Liver (tissue), 9 donors: ENCODE measurements around the gene MAPT. TPM values are rescaled to one million over a fixed set of nuclear protein-coding genes. Genes with fewer than 3 reads are reported as not detected.
A peak's percentile ranks its signal among the peaks of the same experiment; 100 is the strongest.
"Not testable (repeated sequence)": the region's sequence is repeated elsewhere in the genome, so short reads cannot be mapped to it uniquely, and the experiment has no call there.

Experiments used
- DNase-seq: peaks from one replicate; pipeline ENCODE4 v3.0.0-alpha.2; 2017; ENCODE audit warnings: low spot score
- H3K27ac ChIP-seq, 2 donors: one replicate each; pipeline ENCODE4 v1.7.0; 2013; ENCODE audit warnings: inconsistent platforms in 2 of 2, low read length in 2 of 2, control low read depth in 1 of 2, low read depth in 1 of 2, mild to moderate bottlenecking in 1 of 2
- H3K27me3 ChIP-seq, 4 donors: one replicate each; pipeline versions ENCODE4 v1.6.1 to v1.7.0; 2013; ENCODE audit warnings: low read length in 3 of 4, inconsistent platforms in 1 of 4, mild to moderate bottlenecking in 1 of 4, moderate library complexity in 1 of 4; ENCODE audit not compliant: control insufficient read depth in 4 of 4, insufficient read depth in 4 of 4
- H3K36me3 ChIP-seq, 4 donors: one replicate each; pipeline versions ENCODE4 v1.6.1 to v1.7.0; 2013; ENCODE audit warnings: low read length in 3 of 4, mild to moderate bottlenecking in 3 of 4, low read depth in 1 of 4, moderate library complexity in 1 of 4; ENCODE audit not compliant: control insufficient read depth in 4 of 4, insufficient read depth in 3 of 4
- H3K4me1 ChIP-seq, 4 donors: one replicate each; pipeline versions ENCODE4 v1.6.1 to v1.7.0; 2013; ENCODE audit warnings: low read length in 3 of 4, mild to moderate bottlenecking in 3 of 4, moderate library complexity in 1 of 4; ENCODE audit not compliant: control insufficient read depth in 4 of 4, insufficient read depth in 4 of 4
- H3K4me3 ChIP-seq, 3 donors: one replicate each; pipeline versions ENCODE4 v1.6.1 to v1.7.0; 2013; ENCODE audit warnings: low read length in 3 of 3, control low read depth in 1 of 3, low read depth in 1 of 3, mild to moderate bottlenecking in 1 of 3
- H3K9ac ChIP-seq, 2 donors: one replicate each; pipeline ENCODE4 v1.7.0; 2013; ENCODE audit warnings: low read length in 2 of 2, mild to moderate bottlenecking in 2 of 2, moderate library complexity in 2 of 2, control low read depth in 1 of 2, low read depth in 1 of 2
- H3K9me3 ChIP-seq, 4 donors: one replicate each; pipeline versions ENCODE4 v1.6.1 to v1.7.0; 2013; ENCODE audit warnings: low read length in 3 of 4; ENCODE audit not compliant: control insufficient read depth in 4 of 4
- FOXA1 ChIP-seq: IDR thresholded peaks from 2 replicates; pipeline ENCODE4 v1.6.1; 2016; ENCODE audit warnings: antibody characterized with exemption
- GABPA ChIP-seq, 2 donors: IDR thresholded peaks in 1 of 2; conservative IDR thresholded peaks in 1 of 2; 2 replicates each; pipeline ENCODE4 v1.6.1; 2016; ENCODE audit warnings: antibody characterized with exemption in 2 of 2, mild to moderate bottlenecking in 1 of 2, moderate library complexity in 1 of 2
- HNF4A ChIP-seq, 2 donors: conservative IDR thresholded peaks; 2 replicates each; pipeline ENCODE4 v1.6.1; 2016; ENCODE audit warnings: antibody characterized with exemption in 2 of 2, mild to moderate bottlenecking in 2 of 2
- MAX ChIP-seq: IDR thresholded peaks from 2 replicates; pipeline ENCODE4 v1.6.1; 2016; ENCODE audit warnings: antibody characterized with exemption
- REST ChIP-seq: IDR thresholded peaks from 2 replicates; pipeline ENCODE4 v1.6.1; 2016; ENCODE audit warnings: antibody characterized with exemption, mild to moderate bottlenecking
- RXRA ChIP-seq, 2 donors: IDR thresholded peaks; 2 replicates each; pipeline ENCODE4 v1.6.1; 2017 to 2018; ENCODE audit warnings: antibody characterized with exemption in 2 of 2, mild to moderate bottlenecking in 1 of 2
- SP1 ChIP-seq: IDR thresholded peaks from 2 replicates; pipeline ENCODE4 v1.6.1; 2018; ENCODE audit warnings: antibody characterized with exemption, mild to moderate bottlenecking
- TAF1 ChIP-seq: conservative IDR thresholded peaks from 2 replicates; pipeline ENCODE4 v1.6.1; 2016; ENCODE audit warnings: antibody characterized with exemption, mild to moderate bottlenecking
- YY1 ChIP-seq: IDR thresholded peaks from 2 replicates; pipeline ENCODE4 v1.6.1; 2016; ENCODE audit warnings: antibody characterized with exemption, mild to moderate bottlenecking
- WGBS: extraction: QIAGEN DNeasy Blood & Tissue Kit; methylation state at CpG from one replicate; pipeline ENCODE4 v1.1.7; 2013; 5-methylcytosine and 5-hydroxymethylcytosine counted together
- polyA plus RNA-seq, 2 donors: library from polyadenylated mRNA; stranded (reverse) in 1 of 2; unstranded in 1 of 2; fragments of 200-250 nt in 1 of 2; fragments of >200 nt in 1 of 2; fragmentation: Nextera tagmentation in 1 of 2; extraction: Ambion mirVana in 1 of 2; gene quantifications; one replicate each; pipeline versions ENCODE4 v1.2.1 to v1.2.3, GENCODE V29; 2013 to 2015
- total RNA-seq, 2 donors: library from RNA; depleted of rRNA; stranded (reverse); fragments of >200 nt; gene quantifications; one replicate each; pipeline ENCODE4 v1.2.3, GENCODE V29; 2014
- donor health status: healthy.
- donor health status: healthy.
- donor health status: healthy.
- donor health status: healthy.
- donor health status: healthy.

The MAPT gene
- total and polyA plus RNA-seq, 4 donors = 0.05 to 0.67 (median 0.27) TPM

- no peak for TF ChIP-seq REST
- no peak for TF ChIP-seq FOXA1
- TF ChIP-seq HNF4A (conservative IDR thresholded peaks at IDR 0.05) = peak in 1 of 2 donors; percentile 50
- TF ChIP-seq RXRA (IDR thresholded peaks at IDR 0.05) = peak in 1 of 2 donors; percentile 28
- TF ChIP-seq TAF1 = no peak
- DNase-seq = peak; percentile 39
- Histone ChIP-seq H3K36me3 (no peaks in the 10 kb centered on the region), H3K9me3 (no peaks in the 10 kb centered on the region), H3K4me1 (peaks cover 5 to 19% (median 12%) of the 10 kb centered on the region in 4 donors), H3K9ac (no peak overlapping the region), H3K27me3 (no peaks in the 10 kb centered on the region), H3K27ac (no peak overlapping the region), H3K4me3 (no peak overlapping the region)
- WGBS = 21% methylated on average over 6 of the region's 6 CpGs
Observed at GRCh38 chr17:46003907-46004748, 109.8 kb downstream of the MAPT start.

GRCh38 chr17:46006082-46006481 lies 111.7 kb downstream of the MAPT start:
- H3K4me1 ChIP-seq = peaks cover 5 to 19% (median 12%) of the 10 kb centered on the region in 4 donors

GRCh38 chr17:46007461-46007965 lies 113.2 kb downstream of the MAPT start:
- TF ChIP-seq SP1 (no peak), GABPA (IDR thresholded peaks at IDR 0.05 in 1 of 2, conservative IDR thresholded peaks at IDR 0.05 in 1 of 2) (no peak), HNF4A (conservative IDR thresholded peaks at IDR 0.05) (no peak), TAF1 (no peak), YY1 (no peak), MAX (no peak)
- Histone ChIP-seq H3K9ac (no peak overlapping the region), H3K4me3 (no peak overlapping the region), H3K4me1 (peaks cover 5 to 19% (median 12%) of the 10 kb centered on the region in 4 donors), H3K27ac (no peak overlapping the region), H3K9me3 (no peaks in the 10 kb centered on the region), H3K36me3 (no peaks in the 10 kb centered on the region), H3K27me3 (no peaks in the 10 kb centered on the region)
- WGBS = 89% methylated on average over 2 of the region's 2 CpGs
- no peak for DNase-seq

More at GRCh38 chr17:46006082-46006481, 111.7 kb downstream of the MAPT start:
- H3K4me3 ChIP-seq, DNase-seq, H3K36me3 ChIP-seq, H3K27me3 ChIP-seq, H3K9me3 ChIP-seq, H3K9ac ChIP-seq, H3K27ac ChIP-seq: not testable (repeated sequence)
- 97% methylated on average over 1 of the region's 1 CpG for WGBS
